HUES64 (cell line): ENCODE measurements around the gene COL4A2.

Experiments used
- H3K27ac ChIP-seq: 2 replicates; pipeline ENCODE4 v1.7.0; 2013; ENCODE audit warnings: low read depth, low read length, inconsistent platforms
- H3K27me3 ChIP-seq: 2 replicates; pipeline ENCODE4 v1.6.1; 2013; ENCODE audit warnings: mild to moderate bottlenecking, low read length; ENCODE audit not compliant: insufficient read depth
- H3K36me3 ChIP-seq: 2 replicates; pipeline ENCODE4 v1.6.1; 2013; ENCODE audit warnings: mild to moderate bottlenecking, low read length; ENCODE audit not compliant: insufficient read depth
- H3K4me1 ChIP-seq: 2 replicates; pipeline ENCODE4 v1.6.1; 2013; ENCODE audit warnings: mild to moderate bottlenecking, low read length, moderate library complexity; ENCODE audit not compliant: insufficient read depth
- H3K4me3 ChIP-seq: 2 replicates; pipeline ENCODE4 v1.5.1; 2013; ENCODE audit warnings: mild to moderate bottlenecking, low read length, moderate library complexity
- H3K9ac ChIP-seq: 2 replicates; pipeline ENCODE4 v1.6.1; 2013; ENCODE audit warnings: mild to moderate bottlenecking, low read depth, low read length
- H3K9me3 ChIP-seq: 2 replicates; pipeline ENCODE4 v1.6.1; 2013; ENCODE audit warnings: low read depth, low read length; ENCODE audit not compliant: insufficient read depth
- WGBS: fragments of 150-250, 120-280 bp; methylation state at CpG from one replicate; pipeline ENCODE4 v1.1.7; 2013; ENCODE audit warnings: missing lambda C conversion rate; 5-methylcytosine and 5-hydroxymethylcytosine counted together

Gene COL4A2

DNA sequence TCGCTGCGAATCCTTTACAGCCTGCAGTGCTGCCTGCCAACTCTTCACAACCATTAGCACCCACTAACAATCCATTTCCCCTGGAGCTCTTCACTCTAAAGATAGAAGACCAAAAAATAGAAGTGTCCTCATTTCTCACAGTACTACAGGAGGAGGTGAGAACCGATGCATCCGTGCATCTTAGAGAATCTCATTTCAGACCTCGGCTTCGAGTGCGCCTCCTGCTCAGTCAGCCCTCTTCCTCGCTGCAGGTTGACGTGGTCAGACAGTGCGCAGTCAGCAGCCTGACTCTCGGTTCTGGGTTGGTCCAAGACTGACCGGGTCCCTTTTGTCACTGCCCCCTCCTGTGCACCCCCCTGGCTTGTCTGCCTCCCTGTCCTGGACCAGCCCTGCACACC is 169.1 kb downstream of the COL4A2 start:
- no peak overlapping the region for H3K27ac ChIP-seq
- H3K36me3 ChIP-seq = peaks cover 78% of the 10 kb centered on the region
- no peaks in the 10 kb centered on the region for H3K4me1 ChIP-seq

DNA sequence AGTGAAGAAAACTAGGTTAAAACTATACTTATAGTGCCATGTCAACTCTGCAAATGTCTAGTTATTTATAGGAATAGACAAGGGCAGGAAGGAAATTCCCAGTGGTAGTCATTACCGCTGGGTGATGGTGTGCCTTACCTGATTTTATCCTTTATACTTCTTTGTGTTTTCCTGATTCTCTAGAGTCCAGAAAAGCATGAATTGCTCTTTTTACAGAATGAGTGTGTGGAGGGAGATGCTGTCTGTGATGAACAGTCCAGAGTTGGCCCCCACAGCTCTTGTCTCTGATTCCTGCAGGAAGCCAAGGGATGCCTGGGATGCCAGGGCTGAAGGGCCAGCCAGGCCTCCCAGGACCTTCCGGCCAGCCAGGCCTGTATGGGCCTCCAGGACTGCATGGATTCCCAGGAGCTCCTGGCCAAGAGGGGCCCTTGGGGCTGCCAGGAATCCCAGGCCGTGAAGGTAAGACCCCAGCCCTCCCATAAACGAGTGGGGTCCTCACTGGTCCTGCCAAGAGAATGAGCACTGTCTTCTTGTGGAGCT is 170.7 kb downstream of the COL4A2 start:
- Histone ChIP-seq H3K4me1 (no peaks in the 10 kb centered on the region), H3K4me3 (no peak overlapping the region), H3K9ac (no peak overlapping the region), H3K9me3 (no peaks in the 10 kb centered on the region), H3K27me3 (no peaks in the 10 kb centered on the region), H3K36me3 (peaks cover 79% of the 10 kb centered on the region), H3K27ac (no peak overlapping the region)
- 97% methylated on average over 4 of the region's 4 CpGs for WGBS

More for the DNA sequence above, 169.1 kb downstream of the COL4A2 start:
- no peak overlapping the region for H3K4me3 ChIP-seq
- no peaks in the 10 kb centered on the region for H3K27me3 ChIP-seq
- WGBS = 97% methylated on average over 12 of the region's 12 CpGs
- H3K9me3 ChIP-seq = no peaks in the 10 kb centered on the region
- H3K9ac ChIP-seq = no peak overlapping the region

DNA sequence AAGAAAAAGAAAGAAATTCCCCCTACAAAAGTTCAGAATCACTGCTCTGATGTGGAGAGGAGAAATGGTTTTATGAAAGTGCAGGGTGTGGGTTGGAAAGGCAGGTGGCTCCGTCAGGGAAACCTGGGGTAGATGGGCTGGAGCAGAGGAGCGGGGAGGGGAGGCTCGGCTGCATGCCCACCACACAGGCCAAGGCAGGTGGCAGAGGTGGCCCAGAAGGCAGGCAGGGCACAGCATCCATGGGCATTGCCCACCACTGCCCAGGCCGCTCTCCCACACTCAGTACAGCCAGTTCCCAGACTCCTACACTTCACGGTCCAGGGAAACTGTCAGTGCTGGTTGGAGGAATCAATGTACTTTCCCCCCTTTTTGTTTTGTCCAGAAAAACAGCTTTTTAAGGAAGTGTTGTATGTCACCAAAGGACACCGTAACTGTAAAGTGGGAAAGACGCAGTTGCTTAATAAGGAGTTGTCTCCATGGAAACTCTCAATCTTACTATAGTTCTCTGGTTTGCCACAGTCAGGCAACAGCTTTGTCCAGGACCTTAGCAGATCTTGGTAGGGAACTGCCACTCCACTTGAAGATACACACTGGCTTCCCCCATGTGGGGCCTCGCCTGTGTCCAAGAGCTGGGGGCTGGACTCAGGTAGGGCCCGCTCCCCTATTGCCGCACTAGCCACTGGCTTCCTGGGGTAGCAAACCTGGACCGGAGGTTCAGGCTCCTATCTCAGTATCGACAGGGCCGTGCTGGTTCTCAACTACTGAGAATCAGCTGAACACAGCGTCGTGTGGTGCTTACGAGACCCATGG is 171.5 kb downstream of the COL4A2 start:
- WGBS = 96% methylated on average over 16 of the region's 16 CpGs
- no peaks in the 10 kb centered on the region for H3K27me3 ChIP-seq
- peak overlapping the region; percentile 28; the same call in 1 of the 2 replicates for H3K9ac ChIP-seq
- no peak overlapping the region for H3K4me3 ChIP-seq
- peaks cover 79% of the 10 kb centered on the region for H3K36me3 ChIP-seq
- H3K9me3 ChIP-seq = no peaks in the 10 kb centered on the region
- no peak overlapping the region for H3K27ac ChIP-seq
- H3K4me1 ChIP-seq = no peaks in the 10 kb centered on the region

DNA sequence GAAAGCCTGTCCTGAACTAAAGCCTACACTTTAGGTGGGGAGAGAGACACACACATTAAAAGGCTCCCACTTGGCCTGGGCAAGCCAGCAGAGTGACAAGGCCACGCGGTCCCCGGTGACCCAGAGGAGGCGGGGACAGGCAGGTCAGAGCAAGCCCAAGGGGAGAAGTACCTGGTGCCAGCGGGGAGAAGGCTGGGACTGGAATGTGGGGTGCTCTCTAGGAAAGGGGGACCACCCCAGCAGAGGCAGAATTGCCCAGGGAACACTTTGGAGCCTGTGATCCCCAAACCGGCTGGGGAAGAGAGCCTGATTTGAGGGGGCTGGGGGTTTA is 172.1 kb downstream of the COL4A2 start:
- H3K27me3 ChIP-seq = no peaks in the 10 kb centered on the region
- H3K9me3 ChIP-seq = no peaks in the 10 kb centered on the region
- H3K4me1 ChIP-seq = no peaks in the 10 kb centered on the region
- no peak overlapping the region for H3K27ac ChIP-seq
- 94% methylated on average over 6 of the region's 6 CpGs for WGBS
- peak overlapping the region; percentile 28; the same call in 1 of the 2 replicates for H3K9ac ChIP-seq
- H3K4me3 ChIP-seq = no peak overlapping the region
- H3K36me3 ChIP-seq = peaks cover 73% of the 10 kb centered on the region

DNA sequence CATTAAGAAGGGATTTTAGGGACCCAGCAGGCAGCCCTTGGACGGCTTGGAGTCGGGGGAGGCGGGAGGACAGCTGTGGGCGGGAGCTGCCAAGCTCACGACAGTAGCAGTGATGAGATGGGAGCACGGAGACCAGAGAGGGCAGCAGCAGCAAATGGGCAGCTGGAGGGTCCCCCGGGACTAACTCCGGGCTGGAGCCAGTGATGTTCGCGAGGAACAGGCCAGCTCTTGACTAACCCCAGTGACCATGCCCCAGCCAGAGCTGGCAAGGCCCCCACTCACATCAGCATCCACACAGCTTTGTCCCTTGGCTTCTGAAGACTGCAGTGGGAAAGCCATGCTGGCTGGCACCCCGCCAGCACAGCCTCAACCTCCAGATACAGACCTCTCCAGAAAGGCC is 172.6 kb downstream of the COL4A2 start:
- Histone ChIP-seq H3K4me3 (no peak overlapping the region), H3K36me3 (peaks cover 70% of the 10 kb centered on the region)

DNA sequence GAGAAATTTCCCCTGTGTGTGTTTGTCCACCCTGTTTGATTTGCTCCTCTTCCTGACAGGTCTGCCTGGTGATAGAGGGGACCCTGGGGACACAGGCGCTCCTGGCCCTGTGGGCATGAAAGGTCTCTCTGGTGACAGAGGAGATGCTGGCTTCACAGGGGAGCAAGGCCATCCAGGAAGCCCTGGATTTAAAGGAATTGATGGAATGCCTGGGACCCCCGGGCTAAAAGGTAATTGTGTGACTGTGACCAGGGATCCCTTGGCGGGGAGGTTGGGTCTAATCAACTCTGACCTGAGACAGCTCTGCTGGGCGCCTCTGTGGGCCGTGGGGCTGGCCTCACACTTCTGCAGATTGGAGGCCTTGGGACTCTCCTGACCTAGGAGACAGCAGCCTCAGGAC is 173.1 kb downstream of the COL4A2 start:
- H3K9me3 ChIP-seq = no peaks in the 10 kb centered on the region
- H3K9ac ChIP-seq = no peak overlapping the region
- WGBS = 86% methylated on average over 5 of the region's 5 CpGs
- no peak overlapping the region for H3K27ac ChIP-seq
- H3K27me3 ChIP-seq = no peaks in the 10 kb centered on the region
- peaks cover 69% of the 10 kb centered on the region for H3K36me3 ChIP-seq
- H3K4me3 ChIP-seq = no peak overlapping the region
- peaks cover 5% of the 10 kb centered on the region; the same call in 1 of the 2 replicates for H3K4me1 ChIP-seq

More for the DNA sequence above, 172.6 kb downstream of the COL4A2 start:
- Histone ChIP-seq H3K9me3 (no peaks in the 10 kb centered on the region), H3K4me1 (peaks cover 2% of the 10 kb centered on the region; the same call in 1 of the 2 replicates), H3K27ac (no peak overlapping the region), H3K9ac (no peak overlapping the region), H3K27me3 (no peaks in the 10 kb centered on the region)
- 91% methylated on average over 11 of the region's 11 CpGs for WGBS

DNA sequence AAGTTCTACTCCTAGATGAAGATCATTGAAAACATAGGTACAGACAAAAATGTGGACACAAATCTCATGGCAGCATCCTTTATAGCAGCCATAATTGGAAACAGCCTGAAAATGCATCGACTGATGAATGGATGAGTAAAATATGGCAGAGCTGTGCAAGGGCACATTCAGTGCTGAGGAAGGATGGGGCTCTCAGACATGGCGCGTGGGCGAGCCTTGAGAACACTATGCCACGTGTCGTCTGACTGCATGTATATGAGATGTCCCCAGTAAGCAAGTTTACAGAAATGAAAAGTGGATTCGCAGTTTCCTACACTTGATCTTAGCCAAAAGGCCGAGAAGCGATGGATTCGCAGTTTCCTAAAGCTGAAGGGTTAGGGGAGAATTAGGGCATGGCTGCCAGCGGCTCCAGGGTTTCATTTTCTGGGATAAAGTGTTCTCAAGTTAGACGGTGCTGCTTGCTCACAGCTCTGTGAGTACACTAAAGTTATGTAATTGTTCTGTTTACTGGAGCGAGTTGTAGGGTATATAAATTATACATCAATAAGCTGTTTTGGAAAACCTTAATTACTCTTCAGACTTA is 176.4 kb downstream of the COL4A2 start:
- 92% methylated on average over 12 of the region's 13 CpGs for WGBS
- no peaks in the 10 kb centered on the region for H3K27me3 ChIP-seq
- peaks cover 25% of the 10 kb centered on the region for H3K4me1 ChIP-seq
- H3K9ac ChIP-seq = no peak overlapping the region
- no peak overlapping the region for H3K27ac ChIP-seq
- no peak overlapping the region for H3K4me3 ChIP-seq
- peaks cover 54% of the 10 kb centered on the region for H3K36me3 ChIP-seq
- H3K9me3 ChIP-seq = no peaks in the 10 kb centered on the region

DNA sequence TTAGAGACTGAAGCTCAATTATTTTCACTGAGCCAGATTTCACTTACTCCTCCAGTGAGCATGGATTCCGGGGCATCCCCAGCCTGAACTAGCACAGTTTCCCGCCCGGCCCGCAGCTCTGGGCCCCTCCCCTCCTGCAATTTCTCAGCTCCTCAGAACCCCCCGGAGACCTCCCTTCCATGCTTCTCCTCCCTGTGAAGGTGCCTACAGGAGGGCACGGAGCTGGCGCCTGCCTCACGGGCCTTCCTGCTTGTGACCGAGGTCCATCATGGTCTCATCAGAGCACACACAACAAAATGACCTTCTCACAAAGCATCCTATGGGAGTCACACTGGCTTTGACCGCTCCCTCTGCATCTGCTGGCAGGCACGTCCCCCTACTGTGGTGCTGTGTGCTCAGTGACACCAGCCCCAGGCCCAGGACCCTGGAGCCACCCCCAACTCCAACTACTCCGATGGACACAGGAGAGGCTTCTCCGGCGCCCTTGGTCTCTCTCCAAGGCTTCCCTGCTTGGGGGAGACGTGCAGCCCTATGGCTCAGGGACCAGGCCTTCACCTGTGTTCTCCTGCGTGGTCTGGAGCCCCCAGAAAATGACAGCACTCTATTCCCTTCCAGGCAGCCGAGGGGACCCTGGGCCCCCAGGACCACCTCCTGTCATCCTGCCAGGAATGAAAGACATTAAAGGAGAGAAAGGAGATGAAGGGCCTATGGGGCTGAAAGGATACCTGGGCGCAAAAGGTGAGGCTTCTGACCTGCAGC is 177.4 kb downstream of the COL4A2 start:
- WGBS = 92% methylated on average over 18 of the region's 18 CpGs
- H3K4me3 ChIP-seq = no peak overlapping the region
- H3K36me3 ChIP-seq = peaks cover 58% of the 10 kb centered on the region
- H3K9me3 ChIP-seq = no peaks in the 10 kb centered on the region
- H3K27me3 ChIP-seq = no peaks in the 10 kb centered on the region
- no peak overlapping the region for H3K9ac ChIP-seq
- H3K4me1 ChIP-seq = peaks cover 25% of the 10 kb centered on the region
- H3K27ac ChIP-seq = peak overlapping the region; percentile 95

DNA sequence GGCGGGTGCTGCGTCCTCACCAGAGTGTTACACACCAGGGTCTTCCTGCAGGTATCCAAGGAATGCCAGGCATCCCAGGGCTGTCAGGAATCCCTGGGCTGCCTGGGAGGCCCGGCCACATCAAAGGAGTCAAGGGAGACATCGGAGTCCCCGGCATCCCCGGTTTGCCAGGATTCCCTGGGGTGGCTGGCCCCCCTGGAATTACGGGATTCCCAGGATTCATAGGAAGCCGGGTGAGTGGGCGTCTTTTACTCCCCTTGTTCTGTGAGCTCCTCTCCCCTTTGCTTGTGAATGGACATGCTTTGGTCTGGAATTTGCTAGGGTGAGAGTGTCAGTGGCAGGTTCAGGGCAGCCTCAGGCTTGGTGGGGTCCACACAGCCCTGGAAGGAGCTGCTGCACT is 178.5 kb downstream of the COL4A2 start:
- Histone ChIP-seq H3K4me1 (peaks cover 25% of the 10 kb centered on the region), H3K27ac (peak overlapping the region; percentile 95), H3K4me3 (no peak overlapping the region), H3K9me3 (no peaks in the 10 kb centered on the region), H3K27me3 (no peaks in the 10 kb centered on the region), H3K36me3 (peaks cover 59% of the 10 kb centered on the region), H3K9ac (peak overlapping the region; percentile 61)
- WGBS = 22% methylated on average over 9 of the region's 9 CpGs

DNA sequence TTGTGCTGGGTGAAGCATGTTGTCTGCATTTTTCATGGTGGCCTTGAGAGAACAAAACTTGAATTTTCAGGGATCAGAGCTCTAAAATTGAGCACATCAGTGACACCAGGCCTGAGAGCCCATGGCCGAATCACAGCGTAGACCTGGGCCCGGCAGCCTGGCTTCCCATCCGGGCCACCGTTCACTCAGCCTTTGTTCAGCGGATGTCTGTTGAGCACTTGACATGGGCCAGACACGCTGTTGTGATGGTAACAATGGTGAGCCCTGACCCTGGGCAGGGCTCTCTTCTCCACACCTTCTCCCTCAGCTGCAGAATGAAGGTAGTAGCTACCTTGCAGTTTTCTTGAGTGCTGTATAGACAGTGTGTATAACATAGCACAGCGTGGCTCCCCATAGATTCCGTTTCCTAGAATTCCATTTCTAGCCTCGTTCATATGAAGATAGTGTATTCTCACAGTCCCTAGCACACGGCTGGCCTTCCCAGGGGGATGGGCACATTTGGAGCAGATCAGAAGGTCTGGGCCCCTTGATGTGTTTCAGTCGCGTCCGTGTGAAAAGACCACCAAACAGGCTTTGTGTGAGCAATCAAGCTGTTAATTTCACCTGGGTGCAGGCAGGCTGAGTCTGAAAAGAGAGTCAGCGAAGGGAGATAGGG is 179.1 kb downstream of the COL4A2 start:
- H3K4me3 ChIP-seq = no peak overlapping the region
- peaks cover 63% of the 10 kb centered on the region for H3K36me3 ChIP-seq
- no peaks in the 10 kb centered on the region for H3K27me3 ChIP-seq
- no peaks in the 10 kb centered on the region for H3K9me3 ChIP-seq
- peak overlapping the region; percentile 95 for H3K27ac ChIP-seq
- H3K4me1 ChIP-seq = peaks cover 25% of the 10 kb centered on the region
- H3K9ac ChIP-seq = peak overlapping the region; percentile 61
- 31% methylated on average over 15 of the region's 15 CpGs for WGBS
